NB4 (cell line): ENCODE results near the gene NAGS.

ENCODE experiments used
- DNase-seq: peaks from one replicate; pipeline ENCODE4 v3.0.0; 2010; ENCODE audit warnings: low read depth
- H3K4me3 ChIP-seq: one replicate; pipeline ENCODE4 v1.5.1; 2011; ENCODE audit warnings: mild to moderate bottlenecking, low read depth, low read length, moderate library complexity
- CTCF ChIP-seq: IDR thresholded peaks from one replicate; pipeline ENCODE4 v1.5.1; 2012; ENCODE audit warnings: low read depth, low read length
- MAX ChIP-seq: IDR thresholded peaks from 2 replicates; pipeline ENCODE4 v1.6.1; 2011; ENCODE audit warnings: low read depth, low read length
- MYC ChIP-seq: IDR thresholded peaks from 2 replicates; pipeline ENCODE4 v1.6.1; 2011; ENCODE audit warnings: low read depth, low read length
- POLR2A ChIP-seq: IDR thresholded peaks from 2 replicates; pipeline ENCODE4 v1.6.1; 2011; ENCODE audit warnings: mild to moderate bottlenecking; ENCODE audit not compliant: insufficient read length; ENCODE audit errors: extremely low read depth

The NAGS gene

GRCh38 chr17:43983196-43983514 is 21.3 kb upstream of the NAGS start:
- TF ChIP-seq MYC (no peak), MAX (no peak)
- H3K4me3 ChIP-seq, result no peak overlapping the region
- no peak for DNase-seq

- TF ChIP-seq MYC, result no peak
- peak; percentile 10 for TF ChIP-seq CTCF
- TF ChIP-seq POLR2A, result no peak
- no peak for TF ChIP-seq MAX
- H3K4me3 ChIP-seq, result no peak overlapping the region
- no peak for DNase-seq
These were observed 20.7 kb upstream of the NAGS start for GRCh38 chr17:43983515-43984411.

GRCh38 chr17:43984521-43984920 is 19.9 kb upstream of the NAGS start:
- TF ChIP-seq MYC (no peak), MAX (no peak), CTCF (no peak), POLR2A (no peak)
- no peak overlapping the region for H3K4me3 ChIP-seq
- no peak for DNase-seq

- no peak for DNase-seq
- TF ChIP-seq CTCF, result no peak
- TF ChIP-seq MYC, result no peak
- no peak for TF ChIP-seq MAX
- TF ChIP-seq POLR2A, result no peak
- H3K4me3 ChIP-seq, result no peak overlapping the region
These were observed 18.0 kb upstream of the NAGS start for GRCh38 chr17:43986225-43986981.

GRCh38 chr17:43987131-43988021 is 17.0 kb upstream of the NAGS start:
- TF ChIP-seq POLR2A (no peak), CTCF (no peak), MAX (no peak), MYC (no peak)
- no peak for DNase-seq
- no peak overlapping the region for H3K4me3 ChIP-seq
